ENCODE results near the gene CXCR6. TPM values are rescaled to one million over a fixed set of nuclear protein-coding genes. Genes with fewer than 3 reads are reported as not detected.

Gene CXCR6
- total RNA-seq (1 to 10 TPM; 5.8 to 5.9 TPM), polyA plus RNA-seq (70.8 TPM)

DNA sequence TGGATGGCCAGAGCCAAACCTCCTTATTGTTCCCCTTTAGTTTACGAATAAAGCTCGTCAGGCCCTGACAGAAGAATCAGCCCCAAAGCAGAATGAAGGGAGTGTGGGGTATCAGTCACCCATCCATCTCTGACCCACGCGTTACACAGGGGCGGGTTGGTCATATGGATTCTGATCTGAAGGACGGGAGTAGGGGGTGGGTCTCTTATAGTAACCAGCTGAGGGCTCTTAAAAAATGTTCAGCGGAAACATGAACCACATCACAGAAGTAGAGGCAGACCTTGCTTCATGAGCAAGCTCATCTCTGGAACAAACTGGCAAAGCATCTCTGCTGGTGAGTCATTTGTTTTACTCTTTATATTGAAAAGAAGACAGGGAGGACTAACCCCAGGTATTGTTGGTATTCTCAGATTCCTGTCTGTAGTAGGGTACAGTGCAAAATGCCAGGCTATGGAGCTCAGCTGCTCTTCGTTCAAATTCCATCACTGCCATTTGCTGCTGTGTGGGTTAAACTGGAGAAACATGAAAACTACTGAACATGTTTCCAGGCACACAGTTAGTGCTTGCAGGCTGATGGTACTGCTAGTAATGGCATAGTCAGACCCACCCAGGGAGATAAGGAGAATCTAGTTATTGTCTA lies at the start of gene CXCR6:
CXCR6 (plus strand) TSS at position 258 of the 640 bp plus-strand sequence. CDS start 3,018 bp downstream, outside the sequence.
- peak in 3 of 5 donors; percentile 37 to 72 (median 58) for DNase-seq
- CTCF ChIA-PET: interaction anchor here (0.7 to 16.7 kb wide), 15 partner anchors 10 to 435 kb away, joined by 3 to 295 read pairs (median 5); partner anchors contain the start of gene CCR5
- Mint-ChIP-seq H3K27ac (peak within 1 kb of the TSS; percentile 75 to 98 (median 90)), H3K4me1 (peaks cover 85 to 98% (median 98%) of the 10 kb centered on the region in 3 donors), H3K9me3 (peaks cover 0 to 4% (median 0%) of the 10 kb centered on the region in 5 donors), H3K4me3 (peak within 1 kb of the TSS; percentile 75 to 92 (median 89)), H3K36me3 (peaks cover 33 to 69% (median 43%) of the 10 kb centered on the region in 3 donors), H3K27me3 (no peaks in the 10 kb centered on the region)
- POLR2A ChIA-PET: interaction anchor here (0.6 to 2.0 kb wide), 12 partner anchors 22 to 154 kb away, joined by 3 to 14 read pairs (median 4); no protein-coding TSS in a partner anchor
- Histone ChIP-seq H3K4me1 (ENCODE audit: insufficient read depth, low read length) (peaks cover 71% of the 10 kb centered on the region), H3K36me3 (ENCODE audit: insufficient read depth, low read length) (peaks cover 20% of the 10 kb centered on the region), H3K4me3 (ENCODE audit: low read length) (peak within 1 kb of the TSS; percentile 23), H3K27me3 (ENCODE audit: insufficient read depth, low read length, poor library complexity, severe bottlenecking) (no peaks in the 10 kb centered on the region), H3K27ac (ENCODE audit: low read depth, low read length) (peak within 1 kb of the TSS; percentile 32), H3K9me3 (ENCODE audit: low read length) (no peaks in the 10 kb centered on the region)

DNA sequence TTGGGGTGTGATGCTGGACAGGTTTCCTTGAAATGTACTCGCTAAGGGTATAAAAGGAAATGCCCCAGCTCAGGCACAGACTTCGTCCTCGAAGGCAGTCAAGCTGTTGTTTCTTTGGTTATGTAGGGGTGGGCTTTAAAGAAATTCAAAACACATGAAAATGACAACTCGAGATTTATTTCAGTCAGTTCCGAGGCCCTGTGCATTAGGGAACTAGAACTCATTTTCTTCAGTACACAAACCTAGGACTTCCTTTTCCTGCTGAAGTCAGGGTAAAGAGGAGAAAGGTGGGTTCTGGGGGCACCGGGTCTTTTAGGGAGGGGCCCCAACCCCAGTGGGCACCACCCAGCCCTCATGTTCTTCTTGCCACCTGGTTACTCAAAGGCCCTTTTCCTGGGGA lies 49.2 kb upstream of the CXCR6 start:
- Mint-ChIP-seq H3K4me3 (peak overlapping the region in 2 of 7 donors; percentile 9 to 35), H3K9me3 (peaks cover 0 to 2% (median 0%) of the 10 kb centered on the region in 5 donors), H3K27ac (peak overlapping the region in 1 of 8 donors; percentile 70), H3K36me3 (peaks cover 0 to 51% (median 7%) of the 10 kb centered on the region in 3 donors), H3K27me3 (peaks cover 6 to 18% of the 10 kb centered on the region in 2 donors), H3K4me1 (peaks cover 5 to 70% (median 9%) of the 10 kb centered on the region in 3 donors)
- Histone ChIP-seq H3K4me3 (ENCODE audit: low read length) (no peak overlapping the region), H3K27ac (ENCODE audit: low read depth, low read length) (no peak overlapping the region), H3K9me3 (ENCODE audit: low read length) (no peaks in the 10 kb centered on the region), H3K36me3 (ENCODE audit: insufficient read depth, low read length) (no peaks in the 10 kb centered on the region), H3K27me3 (ENCODE audit: insufficient read depth, low read length, poor library complexity, severe bottlenecking) (no peaks in the 10 kb centered on the region), H3K4me1 (ENCODE audit: insufficient read depth, low read length) (peaks cover 23% of the 10 kb centered on the region)
- POLR2A ChIA-PET: interaction anchor here (0.6 kb wide), 1 partner anchor 384 kb away, joined by 3 read pairs; no protein-coding TSS in a partner anchor
- CTCF ChIA-PET: no interaction called here
- DNase-seq: no peak

DNA sequence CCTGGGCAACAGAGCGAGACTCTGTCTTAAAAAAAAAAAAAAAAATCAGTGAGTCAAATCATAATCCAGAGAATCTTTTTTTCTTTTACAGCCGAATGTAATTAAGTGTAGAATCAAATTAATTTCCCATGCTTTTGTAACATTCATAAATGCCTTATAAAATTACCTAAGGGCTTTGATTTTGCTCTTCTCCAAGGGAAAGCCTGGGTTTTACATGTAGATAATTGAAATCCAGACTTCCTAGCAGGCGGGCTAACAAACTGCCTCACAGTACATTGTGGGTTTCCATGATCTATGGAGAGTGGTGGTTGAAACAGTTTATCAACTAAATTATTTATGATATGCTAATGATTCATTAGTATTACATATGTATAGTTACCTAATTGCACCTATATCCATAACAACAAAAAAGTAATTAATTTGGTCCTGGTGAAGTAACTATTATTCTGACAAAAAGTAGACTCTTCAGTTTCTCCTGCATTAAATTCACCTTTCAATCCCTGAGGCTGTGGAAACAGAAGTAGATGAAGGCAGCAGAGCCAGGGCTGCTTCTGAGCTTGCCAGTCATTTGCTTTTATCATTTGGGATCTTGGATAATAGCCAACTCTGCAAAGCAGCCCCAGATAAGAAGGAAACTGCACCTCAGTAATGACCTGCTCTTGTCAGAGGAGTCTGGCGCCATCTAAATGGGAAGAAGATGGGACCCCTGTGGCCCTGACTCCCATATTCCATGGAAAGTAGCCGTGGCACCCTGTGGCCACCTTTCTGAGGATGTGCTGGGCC lies 47.4 kb upstream of the CXCR6 start:
- H3K27ac Mint-ChIP-seq: no peak overlapping the region
- H3K27me3 ChIP-seq (ENCODE audit: insufficient read depth, low read length, poor library complexity, severe bottlenecking): no peaks in the 10 kb centered on the region
- CTCF ChIA-PET: interaction anchor here (0.9 kb wide), 1 partner anchor 13 kb away, joined by 3 read pairs; no protein-coding TSS in a partner anchor
- POLR2A ChIA-PET: no interaction called here
- no peak overlapping the region for H3K4me3 ChIP-seq (ENCODE audit: low read length)
- peaks cover 6 to 17% of the 10 kb centered on the region in 2 donors for H3K27me3 Mint-ChIP-seq
- H3K27ac ChIP-seq (ENCODE audit: low read depth, low read length): no peak overlapping the region
- DNase-seq: no peak
- peaks cover 5 to 72% (median 6%) of the 10 kb centered on the region in 3 donors for H3K4me1 Mint-ChIP-seq
- peaks cover 0 to 2% (median 0%) of the 10 kb centered on the region in 5 donors for H3K9me3 Mint-ChIP-seq
- H3K36me3 ChIP-seq (ENCODE audit: insufficient read depth, low read length): no peaks in the 10 kb centered on the region
- no peaks in the 10 kb centered on the region for H3K9me3 ChIP-seq (ENCODE audit: low read length)
- no peak overlapping the region for H3K4me3 Mint-ChIP-seq
- H3K4me1 ChIP-seq (ENCODE audit: insufficient read depth, low read length): peaks cover 16% of the 10 kb centered on the region
- H3K36me3 Mint-ChIP-seq: peaks cover 5 to 57% (median 7%) of the 10 kb centered on the region in 3 donors

DNA sequence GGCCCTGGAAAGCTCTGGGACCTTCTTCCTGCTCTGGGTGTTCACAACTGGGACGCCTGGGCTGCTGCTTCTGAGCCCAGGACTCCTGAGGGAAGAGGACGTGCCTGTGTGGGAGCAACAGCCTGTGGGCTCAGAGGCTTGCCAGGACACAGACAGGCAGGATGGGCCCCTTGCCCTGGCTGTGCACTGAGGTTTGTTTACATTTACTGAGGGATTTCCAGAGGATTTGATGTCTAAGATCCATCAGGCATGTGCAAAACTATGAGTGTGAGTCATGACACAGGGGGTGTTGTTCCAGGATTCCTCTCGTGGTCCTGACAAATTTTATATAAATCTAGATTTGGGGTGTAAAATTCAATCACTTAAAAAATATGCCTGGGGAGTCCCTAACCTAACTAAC lies 46.3 kb upstream of the CXCR6 start:
- H3K27me3 Mint-ChIP-seq: peaks cover 0 to 17% of the 10 kb centered on the region in 2 donors
- peaks cover 5 to 64% (median 5%) of the 10 kb centered on the region in 3 donors for H3K4me1 Mint-ChIP-seq
- CTCF ChIA-PET: no interaction called here

DNA sequence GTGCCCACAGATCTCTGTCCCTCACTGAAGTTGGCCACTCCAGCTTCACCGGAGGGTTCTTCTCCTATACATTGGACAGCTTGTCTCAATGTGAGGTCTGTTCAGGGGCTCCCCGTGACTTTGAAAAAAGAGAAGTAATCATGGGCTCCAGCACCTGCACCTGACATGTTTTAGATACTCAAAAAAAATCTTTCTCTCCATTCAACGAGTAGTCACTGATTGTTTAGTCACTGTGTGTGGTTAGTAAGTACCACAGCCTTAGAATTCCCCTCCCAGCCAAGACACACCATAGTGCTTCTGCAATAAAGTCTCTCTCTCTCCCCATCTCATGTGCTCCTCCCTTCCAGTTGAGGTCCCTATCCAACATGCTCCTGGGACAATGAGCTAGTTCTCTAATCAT lies 38.3 kb upstream of the CXCR6 start:
- ChIA-PET POLR2A (interaction anchor here (0.6 to 1.2 kb wide), 2 partner anchors 15 to 73 kb away, joined by 3 to 6 read pairs; no protein-coding TSS in a partner anchor), CTCF (interaction anchor here (0.7 to 1.3 kb wide), 4 partner anchors 20 to 144 kb away, joined by 3 to 4 read pairs (median 4); no protein-coding TSS in a partner anchor)

More for the DNA sequence above, 46.3 kb upstream of the CXCR6 start:
- no peaks in the 10 kb centered on the region for H3K9me3 ChIP-seq (ENCODE audit: low read length)
- DNase-seq: no peak
- H3K4me1 ChIP-seq (ENCODE audit: insufficient read depth, low read length): peaks cover 14% of the 10 kb centered on the region
- H3K36me3 Mint-ChIP-seq: peaks cover 5 to 63% (median 7%) of the 10 kb centered on the region in 3 donors
- no peak overlapping the region for H3K4me3 Mint-ChIP-seq
- H3K27ac ChIP-seq (ENCODE audit: low read depth, low read length): no peak overlapping the region
- H3K27ac Mint-ChIP-seq: no peak overlapping the region
- no peaks in the 10 kb centered on the region for H3K36me3 ChIP-seq (ENCODE audit: insufficient read depth, low read length)
- peaks cover 0 to 2% (median 0%) of the 10 kb centered on the region in 5 donors for H3K9me3 Mint-ChIP-seq
- H3K27me3 ChIP-seq (ENCODE audit: insufficient read depth, low read length, poor library complexity, severe bottlenecking): no peaks in the 10 kb centered on the region
- H3K4me3 ChIP-seq (ENCODE audit: low read length): no peak overlapping the region
- POLR2A ChIA-PET: no interaction called here

DNA sequence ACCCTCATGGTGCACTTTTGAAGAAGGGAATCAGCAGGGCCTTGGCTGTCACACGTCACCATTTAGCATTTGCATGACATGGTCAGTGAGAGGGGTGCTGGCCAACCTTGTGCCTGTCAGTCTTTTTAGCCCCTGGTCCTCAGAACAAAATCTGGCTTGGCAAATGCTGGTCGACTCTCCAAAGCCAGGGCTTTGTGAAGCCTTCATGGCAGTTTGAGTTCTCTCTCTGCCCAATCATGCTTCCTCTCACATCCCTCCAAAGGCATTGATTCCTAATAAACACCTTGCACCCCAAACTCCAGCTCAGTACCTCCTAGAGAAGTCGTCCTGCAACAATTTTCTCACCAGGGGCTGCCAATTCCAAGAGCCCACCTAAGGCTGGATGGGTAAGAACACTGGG lies 37.5 kb upstream of the CXCR6 start:
- Histone ChIP-seq H3K27ac (ENCODE audit: low read depth, low read length) (no peak overlapping the region), H3K4me3 (ENCODE audit: low read length) (no peak overlapping the region), H3K27me3 (ENCODE audit: insufficient read depth, low read length, poor library complexity, severe bottlenecking) (no peaks in the 10 kb centered on the region), H3K36me3 (ENCODE audit: insufficient read depth, low read length) (no peaks in the 10 kb centered on the region), H3K4me1 (ENCODE audit: insufficient read depth, low read length) (peaks cover 18% of the 10 kb centered on the region), H3K9me3 (ENCODE audit: low read length) (no peaks in the 10 kb centered on the region)
- no peak for DNase-seq
- CTCF ChIA-PET: interaction anchor here (0.7 to 1.3 kb wide), 4 partner anchors 11 to 62 kb away, joined by 3 read pairs; no protein-coding TSS in a partner anchor
- Mint-ChIP-seq H3K27ac (peak overlapping the region in 1 of 8 donors; percentile 43), H3K4me1 (peaks cover 30 to 62% (median 46%) of the 10 kb centered on the region in 3 donors), H3K27me3 (peaks cover 0 to 4% of the 10 kb centered on the region in 2 donors), H3K9me3 (no peaks in the 10 kb centered on the region), H3K4me3 (no peak overlapping the region), H3K36me3 (peaks cover 10 to 58% (median 22%) of the 10 kb centered on the region in 3 donors)
- POLR2A ChIA-PET: no interaction called here

More for the DNA sequence above, 38.3 kb upstream of the CXCR6 start:
- Histone ChIP-seq H3K4me3 (ENCODE audit: low read length) (no peak overlapping the region), H3K4me1 (ENCODE audit: insufficient read depth, low read length) (peaks cover 18% of the 10 kb centered on the region), H3K27me3 (ENCODE audit: insufficient read depth, low read length, poor library complexity, severe bottlenecking) (no peaks in the 10 kb centered on the region), H3K27ac (ENCODE audit: low read depth, low read length) (no peak overlapping the region), H3K36me3 (ENCODE audit: insufficient read depth, low read length) (no peaks in the 10 kb centered on the region), H3K9me3 (ENCODE audit: low read length) (no peaks in the 10 kb centered on the region)
- Mint-ChIP-seq H3K4me3 (peak overlapping the region in 1 of 7 donors; percentile 16), H3K36me3 (peaks cover 13 to 59% (median 15%) of the 10 kb centered on the region in 3 donors), H3K9me3 (no peaks in the 10 kb centered on the region), H3K27ac (peak overlapping the region in 2 of 8 donors; percentile 26 to 55), H3K4me1 (peaks cover 25 to 56% (median 40%) of the 10 kb centered on the region in 3 donors), H3K27me3 (peaks cover 0 to 3% of the 10 kb centered on the region in 2 donors)
- DNase-seq: no peak

DNA sequence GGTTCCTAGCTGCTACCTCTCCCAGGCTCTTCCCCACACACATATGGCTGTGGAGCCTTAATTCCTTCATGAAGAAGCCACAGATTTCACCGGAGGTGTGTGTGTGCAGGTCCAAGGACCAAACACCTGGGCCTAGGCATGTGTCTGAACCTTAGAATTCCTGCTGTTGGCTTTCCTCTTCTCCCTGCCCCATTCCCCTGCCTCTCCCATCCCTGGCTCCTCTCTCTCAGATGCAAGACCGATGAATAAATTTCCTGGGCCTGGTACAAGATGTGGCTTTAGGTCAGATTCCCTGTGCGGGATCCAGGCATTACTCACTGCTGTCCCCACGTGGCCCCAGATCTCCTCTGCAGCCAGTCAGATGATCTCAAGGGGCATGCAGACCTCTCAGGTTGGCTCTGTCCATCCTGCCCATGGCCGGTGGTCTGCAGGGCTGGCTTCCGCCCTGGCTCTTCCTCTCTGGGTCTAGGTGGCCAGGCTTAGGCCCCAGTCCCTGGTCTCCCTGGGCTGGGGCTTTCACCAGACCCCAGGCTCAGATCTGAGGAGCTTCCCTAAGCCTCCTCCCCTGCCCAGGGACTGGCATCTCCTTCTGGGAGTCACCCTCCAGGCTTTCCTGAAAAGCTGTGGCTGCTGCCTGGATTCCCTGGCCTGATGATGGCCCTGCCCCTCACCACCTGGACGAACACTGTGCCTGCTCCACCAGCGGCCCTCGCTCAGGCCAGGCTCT lies 36.4 kb upstream of the CXCR6 start:
- no peaks in the 10 kb centered on the region for H3K36me3 ChIP-seq (ENCODE audit: insufficient read depth, low read length)
- POLR2A ChIA-PET: interaction anchor here (0.9 kb wide), 1 partner anchor 9 kb away, joined by 3 read pairs; no protein-coding TSS in a partner anchor
- Mint-ChIP-seq H3K9me3 (no peaks in the 10 kb centered on the region), H3K36me3 (peaks cover 10 to 52% (median 22%) of the 10 kb centered on the region in 3 donors), H3K4me1 (peaks cover 36 to 73% (median 51%) of the 10 kb centered on the region in 3 donors), H3K27me3 (peaks cover 0 to 4% of the 10 kb centered on the region in 2 donors), H3K27ac (peak overlapping the region in 2 of 8 donors; percentile 50 to 80), H3K4me3 (peak overlapping the region in 1 of 7 donors; percentile 27)
- peaks cover 18% of the 10 kb centered on the region for H3K4me1 ChIP-seq (ENCODE audit: insufficient read depth, low read length)
- no peak for DNase-seq
- H3K27me3 ChIP-seq (ENCODE audit: insufficient read depth, low read length, poor library complexity, severe bottlenecking): no peaks in the 10 kb centered on the region
- H3K9me3 ChIP-seq (ENCODE audit: low read length): no peaks in the 10 kb centered on the region
- no peak overlapping the region for H3K27ac ChIP-seq (ENCODE audit: low read depth, low read length)
- no peak overlapping the region for H3K4me3 ChIP-seq (ENCODE audit: low read length)
- CTCF ChIA-PET: interaction anchor here (1.3 to 2.3 kb wide), 3 partner anchors 14 to 23 kb away, joined by 3 to 11 read pairs (median 5); no protein-coding TSS in a partner anchor

Measured in CD8-positive, alpha-beta memory T cell (primary cell).